UCSD-AML1 (cell line): ENCODE measurements around the gene UCHL3.
A peak's percentile ranks its signal among the peaks of the same experiment; 100 is the strongest.
"Not testable (repeated sequence)": the region's sequence is repeated elsewhere in the genome, so short reads cannot be mapped to it uniquely, and the experiment has no call there.

ENCODE experiments used
- DNase-seq: peaks from one replicate; lab custom pipeline; 2025; ENCODE audit not compliant: unreplicated experiment; lab: John Stamatoyannopoulos, UW

Gene UCHL3

GRCh38 chr13:75549262-75550158, at the start of gene UCHL3:
UCHL3 (plus strand) TSS chr13:75549791; CDS start chr13:75549821, 30 bp downstream.
- DNase-seq, result peak; percentile 97

GRCh38 chr13:75505327-75505726, 44.3 kb upstream of the UCHL3 start:
- DNase-seq, result no peak

GRCh38 chr13:75506018-75506417, 43.6 kb upstream of the UCHL3 start:
- DNase-seq, result no peak

- DNase-seq, result peak; percentile 13
Observed at GRCh38 chr13:75507027-75508001, 42.3 kb upstream of the UCHL3 start.

GRCh38 chr13:75508002-75508548, 41.5 kb upstream of the UCHL3 start:
- DNase-seq, result no peak

GRCh38 chr13:75511051-75511625, 38.5 kb upstream of the UCHL3 start:
- DNase-seq, result no peak

- DNase-seq, result no peak
Observed at GRCh38 chr13:75512253-75512652, 37.3 kb upstream of the UCHL3 start.

- no peak for DNase-seq
Observed at GRCh38 chr13:75513271-75513670, 36.3 kb upstream of the UCHL3 start.

- no peak for DNase-seq
Observed at GRCh38 chr13:75514080-75514995, 35.3 kb upstream of the UCHL3 start.

GRCh38 chr13:75518439-75519088, 31.0 kb upstream of the UCHL3 start:
- DNase-seq, result no peak

- DNase-seq, result no peak
Observed at GRCh38 chr13:75521956-75522355, 27.6 kb upstream of the UCHL3 start.

GRCh38 chr13:75530549-75530961, 19.0 kb upstream of the UCHL3 start:
- DNase-seq, result no peak

- no peak for DNase-seq
Observed at GRCh38 chr13:75533861-75534260, 15.7 kb upstream of the UCHL3 start.

GRCh38 chr13:75537401-75538365, 11.9 kb upstream of the UCHL3 start, which contains the start of gene COMMD6:
COMMD6 (minus strand) TSS chr13:75537841; CDS start chr13:75537805, 36 bp downstream.
- DNase-seq, result peak; percentile 82

- DNase-seq, result peak; percentile 17
Observed at GRCh38 chr13:75541287-75541686, 8.3 kb upstream of the UCHL3 start.

- DNase-seq, result no peak
Observed at GRCh38 chr13:75541961-75542360, 7.6 kb upstream of the UCHL3 start.

GRCh38 chr13:75544681-75545330, 4.8 kb upstream of the UCHL3 start:
- DNase-seq, result no peak

- not testable (repeated sequence) for DNase-seq
Observed at GRCh38 chr13:75545386-75545785, 4.2 kb upstream of the UCHL3 start.
